HepG2 (cell line): ENCODE data around the gene TRIM28. TPM values are rescaled to one million over a fixed set of nuclear protein-coding genes. Genes with fewer than 3 reads are reported as not detected.
A peak's percentile ranks its signal among the peaks of the same experiment; 100 is the strongest.

Experiments
- ELF1 ChIP-seq: sonication (generic); formaldehyde crosslinking; IDR thresholded peaks from 2 replicates; pipeline ENCODE4 v1.4.0; 2020; ENCODE audit warnings: missing genetic modification reagents
- GTF3A ChIP-seq: sonication (generic); formaldehyde crosslinking; conservative IDR thresholded peaks from 2 replicates; pipeline ENCODE4 v1.4.0; 2020; ENCODE audit warnings: mild to moderate bottlenecking, missing genetic modification reagents
- HDAC2 ChIP-seq: sonication (generic); formaldehyde crosslinking; IDR thresholded peaks from 2 replicates; pipeline ENCODE4 v1.4.0; 2020; ENCODE audit warnings: missing genetic modification reagents
- JDP2 ChIP-seq: sonication (generic); formaldehyde crosslinking; IDR thresholded peaks from 2 replicates; pipeline ENCODE4 v1.8.1; 2022; ENCODE audit warnings: missing genetic modification reagents, borderline replicate concordance
- KLF6 ChIP-seq: IDR thresholded peaks from 2 replicates; pipeline ENCODE4 v1.8.0; 2016; ENCODE audit warnings: missing biosample characterization, missing genetic modification reagents
- MZF1 ChIP-seq: sonication (generic); formaldehyde crosslinking; IDR thresholded peaks from 2 replicates; pipeline ENCODE4 v1.8.1; 2023; ENCODE audit warnings: mild to moderate bottlenecking, missing genetic modification reagents, borderline replicate concordance
- NRL ChIP-seq: sonication (generic); formaldehyde crosslinking; IDR thresholded peaks from 2 replicates; pipeline ENCODE4 v1.5.0; 2020; ENCODE audit warnings: missing genetic modification reagents, mild to moderate bottlenecking, moderate library complexity, borderline replicate concordance
- PHF21A ChIP-seq: sonication (generic); formaldehyde crosslinking; IDR thresholded peaks from 2 replicates; pipeline ENCODE4 v1.5.0; 2020; ENCODE audit warnings: mild to moderate bottlenecking, missing genetic modification reagents
- SETDB1 ChIP-seq: sonication (generic); formaldehyde crosslinking; IDR thresholded peaks from 2 replicates; pipeline ENCODE4 v1.5.1; 2020; ENCODE audit warnings: missing genetic modification reagents, mild to moderate bottlenecking, borderline replicate concordance
- ZFP62 ChIP-seq: sonication (generic); formaldehyde crosslinking; IDR thresholded peaks from 2 replicates; pipeline ENCODE4 v1.4.0; 2020; ENCODE audit warnings: missing genetic modification reagents
- ZNF263 ChIP-seq: sonication (generic); formaldehyde crosslinking; IDR thresholded peaks from 2 replicates; pipeline ENCODE4 v1.4.0; 2020; ENCODE audit warnings: missing genetic modification reagents
- ZNF431 ChIP-seq: sonication (generic); formaldehyde crosslinking; IDR thresholded peaks from 2 replicates; pipeline ENCODE4 v1.9.0; 2022; ENCODE audit warnings: missing genetic modification reagents, low read depth, mild to moderate bottlenecking, borderline replicate concordance
- ZNF484 ChIP-seq: sonication (generic); formaldehyde crosslinking; IDR thresholded peaks from 2 replicates; pipeline ENCODE4 v1.5.1; 2020; ENCODE audit warnings: mild to moderate bottlenecking, low read depth, missing genetic modification reagents, borderline replicate concordance
- ZNF543 ChIP-seq: sonication (generic); formaldehyde crosslinking; IDR thresholded peaks from 2 replicates; pipeline ENCODE4 v1.4.0; 2020; ENCODE audit warnings: mild to moderate bottlenecking, missing genetic modification reagents
- ZNF768 ChIP-seq: sonication (generic); formaldehyde crosslinking; IDR thresholded peaks from 2 replicates; pipeline ENCODE4 v1.4.0; 2020; ENCODE audit warnings: missing genetic modification reagents
- ZSCAN29 ChIP-seq: sonication (generic); formaldehyde crosslinking; conservative IDR thresholded peaks from 2 replicates; pipeline ENCODE4 v1.4.0; 2020; ENCODE audit warnings: mild to moderate bottlenecking, missing genetic modification reagents
- polyA plus RNA-seq, 8 experiments: library from polyadenylated mRNA; depleted of rRNA in 3 of 8; stranded (reverse) in 7 of 8; unstranded in 1 of 8; fragments of >200 nt; fragmentation: Illumina TruSeq in 4 of 8; extraction: Trizol in 4 of 8; gene quantifications; 2 replicates each; pipeline versions ENCODE4 v1.2.1 to v1.2.3, GENCODE V29; 2011 to 2016; ENCODE audit warnings: low read depth in 4 of 8, missing spikeins in 1 of 8, mixed read lengths in 1 of 8; ENCODE audit not compliant: insufficient read depth in 1 of 8
- total RNA-seq, 5 experiments: library from RNA; depleted of rRNA; stranded (reverse); fragments of >200 nt; fragmentation: Illumina TruSeq; extraction: Trizol; gene quantifications; 2 replicates each; pipeline ENCODE4 v1.2.3, GENCODE V29; 2016; ENCODE audit warnings: low read depth in 1 of 5
- TF ChIP-seq, protein P1 (sequence below), 2 experiments: sonication (generic) in 1 of 2; formaldehyde crosslinking in 1 of 2; IDR thresholded peaks; 2 replicates each; pipeline versions ENCODE4 v1.5.1 to v1.6.1; 2011 to 2020; ENCODE audit warnings: borderline replicate concordance in 1 of 2, low read depth in 1 of 2, low read length in 1 of 2, mild to moderate bottlenecking in 1 of 2, missing genetic modification reagents in 1 of 2, moderate library complexity in 1 of 2
- TF ChIP-seq, protein P2 (sequence below): sonication (generic); formaldehyde crosslinking; IDR thresholded peaks from 2 replicates; pipeline ENCODE4 v1.5.0; 2020; ENCODE audit warnings: mild to moderate bottlenecking, missing genetic modification reagents
- TF ChIP-seq, protein P3 (sequence below): sonication (generic); formaldehyde crosslinking; IDR thresholded peaks from 2 replicates; pipeline ENCODE4 v1.4.0; 2020; ENCODE audit warnings: mild to moderate bottlenecking, missing genetic modification reagents

Gene TRIM28
- total and polyA plus RNA-seq, 2 of the 13 experiments (the other 11 are each of a cell fraction or from before 2014, with no cell fraction given) = 361 to 439 TPM

DNA sequence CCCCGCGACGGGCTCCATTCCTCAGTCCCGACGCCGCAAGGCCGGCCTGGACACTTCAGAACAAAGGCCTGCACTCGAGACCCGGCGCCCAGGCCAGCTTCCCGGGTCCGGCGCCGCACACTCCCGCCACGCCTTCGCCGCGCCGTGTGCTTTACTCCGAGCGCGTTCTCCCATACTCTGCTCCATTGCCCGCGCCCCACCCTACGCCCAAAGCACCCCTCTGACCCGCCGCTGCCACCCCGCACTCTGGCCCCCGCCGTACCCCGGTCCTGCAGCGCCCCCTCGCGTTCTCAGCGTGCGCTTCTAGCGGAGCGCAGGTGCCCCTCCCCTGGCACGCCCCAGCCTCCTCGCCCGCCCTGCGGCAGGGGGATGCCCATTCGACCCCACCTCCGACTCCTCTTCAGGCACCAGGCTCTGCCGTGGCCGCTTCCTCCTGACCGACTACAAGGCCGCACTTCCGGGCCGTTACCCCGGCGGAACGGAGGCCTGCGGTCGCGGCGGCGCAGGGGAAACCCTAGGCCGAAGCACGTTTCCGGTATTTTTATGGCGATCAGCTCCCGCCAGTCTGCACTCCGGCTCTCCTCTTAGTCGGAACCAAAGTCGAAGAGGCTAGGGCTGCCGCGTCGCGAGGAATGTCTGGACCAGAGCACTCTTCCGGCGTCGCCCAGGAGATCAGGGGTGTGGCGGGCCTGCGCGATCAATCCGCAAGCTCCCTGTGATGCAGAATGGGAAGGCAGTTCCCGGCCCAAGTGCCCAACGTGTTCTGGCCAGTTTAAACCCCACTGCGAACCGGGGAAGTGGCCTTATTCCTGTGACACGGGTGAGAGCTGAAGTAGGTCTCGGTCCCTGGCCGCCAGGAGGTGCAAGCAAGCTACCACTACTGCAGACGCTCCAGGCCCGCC lies 24.3 kb upstream of the TRIM28 start, which contains the start of gene ZBTB45 (continued):
- TF ChIP-seq GTF3A (CRISPR knock-in tag) (peak; percentile 79; the same call in 1 of the 2 replicates), MZF1 (CRISPR knock-in tag) (no peak; the same call in 1 of the 2 replicates), ZNF543 (peak; percentile 98), JDP2 (CRISPR knock-in tag) (peak; percentile 26; the same call in 1 of the 2 replicates), ZNF484 (CRISPR knock-in tag) (no peak), ELF1 (CRISPR knock-in tag) (peak; percentile 97), PHF21A (peak; percentile 93), ZFP62 (CRISPR knock-in tag) (no peak), NRL (peak; percentile 94; the same call in 1 of the 2 replicates), ZNF768 (CRISPR knock-in tag) (peak; percentile 79), SETDB1 (CRISPR knock-in tag) (no peak), ZSCAN29 (CRISPR knock-in tag) (no peak; the same call in none of the 2 replicates), KLF6 (peak; percentile 87), ZNF263 (CRISPR knock-in tag) (peak; percentile 24; the same call in 1 of the 2 replicates), ZNF431 (peak; percentile 77), HDAC2 (CRISPR knock-in tag) (peak; percentile 91)
- TF ChIP-seq, protein P1, sequence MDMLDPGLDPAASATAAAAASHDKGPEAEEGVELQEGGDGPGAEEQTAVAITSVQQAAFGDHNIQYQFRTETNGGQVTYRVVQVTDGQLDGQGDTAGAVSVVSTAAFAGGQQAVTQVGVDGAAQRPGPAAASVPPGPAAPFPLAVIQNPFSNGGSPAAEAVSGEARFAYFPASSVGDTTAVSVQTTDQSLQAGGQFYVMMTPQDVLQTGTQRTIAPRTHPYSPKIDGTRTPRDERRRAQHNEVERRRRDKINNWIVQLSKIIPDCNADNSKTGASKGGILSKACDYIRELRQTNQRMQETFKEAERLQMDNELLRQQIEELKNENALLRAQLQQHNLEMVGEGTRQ (IDR thresholded peaks at IDR 0.05; ENCODE audit: low read depth, low read length) = no peak
- TF ChIP-seq, protein P1 (CRISPR knock-in tag; IDR thresholded peaks at IDR 0.05; ENCODE audit: borderline replicate concordance) = 0 out of 2 replicates have a peak, but pooled peaks have one; percentile 63
- TF ChIP-seq, protein P2, sequence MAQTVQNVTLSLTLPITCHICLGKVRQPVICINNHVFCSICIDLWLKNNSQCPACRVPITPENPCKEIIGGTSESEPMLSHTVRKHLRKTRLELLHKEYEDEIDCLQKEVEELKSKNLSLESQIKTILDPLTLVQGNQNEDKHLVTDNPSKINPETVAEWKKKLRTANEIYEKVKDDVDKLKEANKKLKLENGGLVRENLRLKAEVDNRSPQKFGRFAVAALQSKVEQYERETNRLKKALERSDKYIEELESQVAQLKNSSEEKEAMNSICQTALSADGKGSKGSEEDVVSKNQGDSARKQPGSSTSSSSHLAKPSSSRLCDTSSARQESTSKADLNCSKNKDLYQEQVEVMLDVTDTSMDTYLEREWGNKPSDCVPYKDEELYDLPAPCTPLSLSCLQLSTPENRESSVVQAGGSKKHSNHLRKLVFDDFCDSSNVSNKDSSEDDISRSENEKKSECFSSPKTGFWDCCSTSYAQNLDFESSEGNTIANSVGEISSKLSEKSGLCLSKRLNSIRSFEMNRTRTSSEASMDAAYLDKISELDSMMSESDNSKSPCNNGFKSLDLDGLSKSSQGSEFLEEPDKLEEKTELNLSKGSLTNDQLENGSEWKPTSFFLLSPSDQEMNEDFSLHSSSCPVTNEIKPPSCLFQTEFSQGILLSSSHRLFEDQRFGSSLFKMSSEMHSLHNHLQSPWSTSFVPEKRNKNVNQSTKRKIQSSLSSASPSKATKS = peak; percentile 97
- TF ChIP-seq, protein P3, sequence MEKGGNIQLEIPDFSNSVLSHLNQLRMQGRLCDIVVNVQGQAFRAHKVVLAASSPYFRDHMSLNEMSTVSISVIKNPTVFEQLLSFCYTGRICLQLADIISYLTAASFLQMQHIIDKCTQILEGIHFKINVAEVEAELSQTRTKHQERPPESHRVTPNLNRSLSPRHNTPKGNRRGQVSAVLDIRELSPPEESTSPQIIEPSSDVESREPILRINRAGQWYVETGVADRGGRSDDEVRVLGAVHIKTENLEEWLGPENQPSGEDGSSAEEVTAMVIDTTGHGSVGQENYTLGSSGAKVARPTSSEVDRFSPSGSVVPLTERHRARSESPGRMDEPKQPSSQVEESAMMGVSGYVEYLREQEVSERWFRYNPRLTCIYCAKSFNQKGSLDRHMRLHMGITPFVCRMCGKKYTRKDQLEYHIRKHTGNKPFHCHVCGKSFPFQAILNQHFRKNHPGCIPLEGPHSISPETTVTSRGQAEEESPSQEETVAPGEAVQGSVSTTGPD (CRISPR knock-in tag) = peak; percentile 29; the same call in 1 of the 2 replicates
